Stimulated activated CD4-positive, alpha-beta T cell treated with anti-CD3 and anti-CD28 coated beads, Interleukin-15, amount 100 ng/mL, for 48 hours (primary cell): ENCODE measurements around the gene AP2S1.
"Not testable (repeated sequence)": the region's sequence is repeated elsewhere in the genome, so short reads cannot be mapped to it uniquely, and the experiment has no call there.

Source experiments
- DNase-seq, 2 donors: peaks; one replicate each; pipeline ENCODE4 v3.0.0-alpha.2; 2020; ENCODE audit warnings: low read depth in 2 of 2

The AP2S1 gene

DNA sequence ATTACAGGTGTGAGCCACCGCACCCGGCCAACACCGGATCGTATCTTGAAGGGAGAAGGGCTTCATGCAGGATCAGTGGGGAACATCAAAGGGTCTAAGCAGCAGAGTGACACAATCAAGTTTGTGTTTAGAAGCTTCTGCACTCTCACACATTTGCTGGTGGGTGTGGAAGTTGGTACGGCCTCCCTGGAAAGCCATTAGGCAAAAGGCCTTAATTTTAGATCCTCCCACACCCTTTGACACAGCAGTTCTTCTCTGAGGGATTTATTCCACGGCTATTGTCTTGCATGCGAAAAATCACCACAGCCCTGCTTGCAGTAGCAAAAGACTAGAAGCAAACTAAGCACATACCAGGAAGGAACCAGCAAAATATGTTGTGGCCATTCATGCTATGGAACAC is 44.0 kb downstream of the AP2S1 start:
- no peak for DNase-seq

DNA sequence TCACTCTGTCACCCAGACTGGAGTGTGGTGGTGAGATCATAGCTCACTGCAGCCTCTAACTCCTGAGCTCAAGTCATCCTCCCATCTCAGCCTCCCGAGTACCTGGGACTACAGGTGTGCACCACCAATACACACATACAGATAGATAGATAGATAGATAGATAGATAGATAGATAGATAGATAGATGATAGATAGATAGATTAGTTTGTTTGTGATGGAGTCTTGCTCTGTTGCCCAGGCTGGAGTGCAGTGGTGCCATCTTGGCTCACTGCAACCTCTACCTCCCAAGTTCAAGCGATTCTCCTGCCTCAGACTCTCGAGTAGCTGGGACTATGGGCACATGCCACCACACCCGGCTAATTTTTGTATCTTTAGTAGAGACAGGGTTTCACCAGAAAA is 46.2 kb downstream of the AP2S1 start:
- DNase-seq = not testable (repeated sequence)

DNA sequence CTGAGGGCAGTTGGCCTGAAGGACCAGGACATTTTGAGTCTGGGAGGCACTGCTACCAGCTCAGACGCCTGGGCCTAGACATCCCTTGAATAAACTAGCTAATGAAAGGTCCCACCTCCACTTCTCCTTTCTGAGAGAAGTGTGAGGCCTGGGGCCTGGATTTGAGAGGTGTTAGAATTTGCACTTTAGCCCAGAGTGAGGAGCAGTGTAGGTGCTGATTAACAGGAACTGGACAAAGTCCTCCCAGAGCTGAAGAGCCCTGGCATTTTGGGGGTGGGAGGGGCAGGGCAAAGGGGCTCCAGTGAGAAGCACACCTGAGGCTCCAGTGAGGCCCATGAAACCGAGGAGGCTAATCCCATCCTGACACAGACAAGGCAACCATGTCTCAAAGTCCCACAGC is 47.1 kb downstream of the AP2S1 start:
- DNase-seq = no peak

DNA sequence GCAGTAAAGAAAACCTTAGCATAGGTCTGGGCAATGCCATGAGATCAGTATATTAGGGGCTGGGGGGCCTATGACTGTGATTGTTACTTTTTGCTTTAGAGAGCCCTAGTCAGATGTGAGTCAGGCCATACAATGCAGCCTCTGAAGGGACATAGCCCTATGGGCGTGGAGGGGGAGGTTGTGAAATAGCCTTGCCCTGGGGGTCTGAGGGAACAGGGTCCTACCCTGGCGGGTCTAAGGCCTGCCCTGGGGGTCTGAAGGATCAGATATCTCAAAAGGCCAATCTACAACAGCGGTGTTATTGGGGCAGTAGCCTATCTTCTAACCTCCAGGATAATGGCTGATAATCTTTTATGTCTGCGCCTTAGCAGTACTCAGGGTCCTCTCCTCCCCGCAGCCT is 48.5 kb downstream of the AP2S1 start:
- no peak for DNase-seq

DNA sequence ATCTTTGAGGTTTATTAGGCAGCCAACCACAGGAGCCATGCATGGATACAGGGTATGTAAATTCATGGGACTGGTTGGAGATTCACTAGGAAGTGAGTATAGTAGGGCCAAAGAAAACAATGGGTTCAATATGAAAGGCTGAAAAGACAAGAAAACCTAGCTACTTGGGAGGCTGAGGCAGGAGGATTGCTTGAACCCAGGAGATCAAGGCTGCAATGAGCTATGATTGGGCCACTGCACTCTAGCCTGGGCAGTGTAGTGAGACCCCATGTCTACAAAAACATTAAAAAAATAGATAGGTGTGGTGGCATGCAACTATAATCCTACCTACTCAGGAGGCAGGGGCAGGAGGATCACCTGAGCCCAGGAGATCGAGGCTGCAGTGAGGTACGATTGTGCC is 51.9 kb downstream of the AP2S1 start:
- no peak for DNase-seq

DNA sequence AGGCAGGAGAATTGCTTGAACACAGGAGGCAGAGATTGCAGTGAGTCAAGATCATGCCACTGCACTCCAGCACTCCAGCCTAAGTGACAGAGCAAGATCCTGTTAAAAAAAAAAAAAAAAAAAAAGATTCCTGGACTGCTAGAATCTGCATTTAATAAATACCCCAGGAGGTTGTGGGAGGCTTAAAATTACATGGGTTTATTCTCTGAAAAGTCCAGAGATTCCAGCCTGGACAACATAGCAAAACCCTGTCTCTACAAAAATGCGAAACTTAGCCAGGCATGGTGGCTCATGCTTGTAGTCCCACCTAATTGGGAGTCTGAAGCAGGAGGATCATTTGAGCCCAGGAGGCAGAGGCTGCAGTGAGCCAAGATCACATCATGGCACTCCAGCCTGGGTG is 52.8 kb downstream of the AP2S1 start:
- no peak for DNase-seq

DNA sequence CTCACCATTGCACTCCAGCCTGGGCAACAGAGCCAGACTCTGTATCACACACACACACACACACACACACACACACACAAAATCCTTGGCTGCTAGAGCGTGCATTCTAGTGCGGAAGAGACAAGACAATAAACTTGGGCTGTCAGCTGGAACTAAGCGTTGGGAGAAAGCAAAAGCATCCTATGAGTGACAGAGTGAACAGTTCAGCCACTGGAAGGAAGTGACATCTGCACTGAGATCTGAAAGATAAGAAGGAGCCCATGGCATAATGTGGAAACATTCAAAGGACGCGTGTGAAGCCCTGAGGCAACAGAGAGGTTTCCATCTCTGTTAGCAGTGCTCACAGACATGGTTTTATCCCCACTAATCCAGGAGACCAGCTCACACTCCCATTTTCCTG is 58.7 kb downstream of the AP2S1 start:
- no peak for DNase-seq

DNA sequence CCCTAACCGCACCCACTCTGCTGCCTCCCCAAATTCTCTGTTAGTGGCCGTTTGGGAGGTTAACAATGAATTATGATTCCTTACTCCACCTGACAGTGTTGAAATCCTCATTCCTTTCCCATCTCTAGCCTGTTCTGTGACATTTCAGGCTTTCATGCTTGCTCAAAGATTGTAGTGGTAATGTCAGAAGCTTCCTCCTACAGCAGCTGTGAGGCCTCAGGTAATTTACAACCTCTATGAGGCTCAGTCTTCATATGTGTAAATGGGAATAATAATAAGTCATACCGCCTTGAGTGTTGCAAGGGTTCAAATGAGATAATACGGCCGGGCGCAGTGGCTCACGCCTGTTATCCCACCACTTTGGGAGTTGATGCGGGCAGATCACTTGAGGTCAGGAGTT is 61.3 kb downstream of the AP2S1 start:
- no peak for DNase-seq

DNA sequence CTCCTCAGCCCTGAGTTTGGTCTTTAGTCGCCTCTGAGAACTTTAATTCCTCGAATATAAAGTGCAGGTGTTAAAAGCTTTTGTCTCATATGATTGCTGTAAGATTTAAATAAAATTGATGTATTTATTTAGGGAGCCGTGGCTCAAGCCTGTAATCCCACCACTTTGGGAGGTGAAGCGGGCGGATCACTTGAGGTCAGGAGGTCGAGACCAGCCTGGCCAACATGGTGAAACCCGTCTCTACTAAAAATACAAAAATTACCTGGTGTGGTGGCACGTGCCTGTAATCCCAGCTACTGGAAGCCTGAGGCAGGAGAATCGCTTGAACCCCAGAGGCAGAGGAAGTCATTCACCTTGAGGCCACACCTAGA is 61.7 kb downstream of the AP2S1 start:
- no peak for DNase-seq

DNA sequence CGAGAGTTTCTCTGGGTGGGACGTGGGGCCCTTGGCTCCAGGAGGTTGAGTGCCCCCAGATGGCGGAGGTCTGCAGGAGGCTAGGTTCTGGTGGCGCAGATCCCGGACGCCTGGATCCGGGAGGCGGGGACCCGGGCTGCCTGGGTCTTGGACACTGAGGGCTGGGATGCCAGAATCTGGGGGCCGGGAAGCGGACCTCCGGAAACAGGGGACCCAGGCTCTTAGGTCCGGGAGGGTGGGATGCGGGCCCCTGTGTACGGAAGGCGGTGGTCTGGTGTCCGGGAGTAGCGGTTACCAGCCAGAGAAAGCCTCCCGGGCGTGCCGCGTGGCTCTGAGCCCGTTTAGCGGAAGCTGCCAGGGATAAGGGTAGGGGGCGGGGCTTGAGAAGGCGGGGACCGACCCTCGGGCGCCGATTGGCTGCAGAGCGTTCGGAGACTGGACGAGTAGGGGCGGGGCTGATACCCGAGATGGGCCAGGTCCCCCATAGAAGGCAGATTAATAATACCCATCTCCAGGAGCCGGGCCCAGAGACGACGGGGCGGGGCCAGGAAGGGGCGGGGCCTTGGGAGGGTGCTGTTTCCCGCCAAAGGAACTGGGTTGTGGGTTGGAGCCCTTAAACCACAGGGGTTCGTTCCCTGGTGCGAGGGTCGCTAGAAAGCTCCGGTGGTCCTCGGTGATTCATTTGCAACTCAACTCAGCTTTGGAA is 62.2 kb downstream of the AP2S1 start, which contains the start of gene SLC1A5:
TSS of gene SLC1A5 (minus strand) at position 333 of the 706 bp plus-strand sequence. CDS start 629 bp downstream, outside the sequence.
- peak; percentile 99 for DNase-seq
